ENCODE data around the gene COL6A1. TPM values are rescaled to one million over a fixed set of nuclear protein-coding genes. Genes with fewer than 3 reads are reported as not detected.

COL6A1 gene
- total RNA-seq, 4 donors from 2014 or later, result 94.9 to 265 (median 133) TPM

DNA sequence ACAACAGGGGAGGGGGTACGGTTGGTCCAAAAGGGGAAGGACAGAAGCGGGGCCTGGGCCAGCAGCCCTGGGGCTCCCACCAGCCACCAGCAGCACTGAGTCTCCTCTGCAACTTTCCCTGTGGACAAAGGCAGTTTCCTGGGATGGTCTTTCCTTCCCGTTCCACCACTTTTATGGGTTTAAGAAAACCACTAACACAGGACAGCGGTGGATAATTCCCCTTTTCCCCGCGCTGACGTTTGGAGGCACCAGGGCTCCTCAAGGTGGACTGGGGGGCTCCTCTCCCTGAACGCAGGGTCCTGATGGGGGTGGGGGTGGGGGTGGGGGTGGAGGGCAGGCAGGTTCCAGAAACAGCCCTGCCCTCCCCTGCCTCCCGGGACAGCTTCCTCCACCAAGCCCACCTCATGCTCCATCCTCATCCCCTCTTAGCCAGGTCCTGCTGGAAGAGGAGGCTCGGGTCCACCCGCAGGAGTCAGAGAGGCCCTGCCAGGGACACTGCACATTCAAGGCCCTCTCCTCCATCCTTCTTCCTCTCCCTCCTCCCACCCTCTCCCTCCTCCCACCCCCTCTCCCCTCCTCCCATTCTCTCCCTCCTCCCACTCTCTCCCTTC lies 4.8 kb upstream of the COL6A1 start:
- intact Hi-C loops (cut with DNase I; ENCODE audit: low total_unique reads), result loop anchor here (10.0 kb wide), 1 partner anchor 118 kb away; the partner anchor contains the start of gene COL6A2
- WGBS, 2 donors, result 74 to 78% methylated on average over 11 of the region's 11 CpGs
- H3K4me3 ChIP-seq (ENCODE audit: low read depth, poor library complexity, severe bottlenecking), result no peak overlapping the region
- TF ChIP-seq POLR2A (IDR thresholded peaks at IDR 0.05), result no peak
- TF ChIP-seq, protein P1, sequence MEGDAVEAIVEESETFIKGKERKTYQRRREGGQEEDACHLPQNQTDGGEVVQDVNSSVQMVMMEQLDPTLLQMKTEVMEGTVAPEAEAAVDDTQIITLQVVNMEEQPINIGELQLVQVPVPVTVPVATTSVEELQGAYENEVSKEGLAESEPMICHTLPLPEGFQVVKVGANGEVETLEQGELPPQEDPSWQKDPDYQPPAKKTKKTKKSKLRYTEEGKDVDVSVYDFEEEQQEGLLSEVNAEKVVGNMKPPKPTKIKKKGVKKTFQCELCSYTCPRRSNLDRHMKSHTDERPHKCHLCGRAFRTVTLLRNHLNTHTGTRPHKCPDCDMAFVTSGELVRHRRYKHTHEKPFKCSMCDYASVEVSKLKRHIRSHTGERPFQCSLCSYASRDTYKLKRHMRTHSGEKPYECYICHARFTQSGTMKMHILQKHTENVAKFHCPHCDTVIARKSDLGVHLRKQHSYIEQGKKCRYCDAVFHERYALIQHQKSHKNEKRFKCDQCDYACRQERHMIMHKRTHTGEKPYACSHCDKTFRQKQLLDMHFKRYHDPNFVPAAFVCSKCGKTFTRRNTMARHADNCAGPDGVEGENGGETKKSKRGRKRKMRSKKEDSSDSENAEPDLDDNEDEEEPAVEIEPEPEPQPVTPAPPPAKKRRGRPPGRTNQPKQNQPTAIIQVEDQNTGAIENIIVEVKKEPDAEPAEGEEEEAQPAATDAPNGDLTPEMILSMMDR (IDR thresholded peaks at IDR 0.05), result no peak
- DNase-seq (ENCODE audit: low spot score in 2 of 2), result peak in 1 of 2 donors; percentile 68

DNA sequence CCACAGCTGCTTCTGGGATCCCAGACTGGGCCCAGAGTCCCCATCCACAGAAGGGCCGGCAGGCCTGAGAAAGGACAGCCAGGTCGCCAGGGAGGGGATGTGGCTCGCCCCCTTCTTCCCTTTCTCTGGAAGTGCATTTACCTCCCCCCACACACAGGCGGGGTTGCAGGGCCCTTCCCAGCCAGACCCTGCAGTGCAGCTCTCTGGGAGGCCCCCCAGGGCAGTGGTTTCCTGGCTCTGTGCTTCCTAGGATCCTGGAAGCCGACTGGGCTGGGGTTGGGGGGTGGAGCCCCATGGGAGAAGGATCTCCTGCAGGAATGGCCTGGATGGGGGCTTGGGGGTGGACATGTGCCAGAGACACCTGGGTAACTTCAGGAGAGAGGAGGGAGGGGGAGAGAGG lies 4.2 kb upstream of the COL6A1 start:
- peak in 1 of 2 donors; percentile 88 for DNase-seq (ENCODE audit: low spot score in 2 of 2)
- intact Hi-C loops (cut with DNase I; ENCODE audit: low total_unique reads), result loop anchor here (10.0 kb wide), 1 partner anchor 117 kb away; the partner anchor contains the start of gene COL6A2
- WGBS, 2 donors, result 57 to 76% methylated on average over 5 of the region's 5 CpGs

DNA sequence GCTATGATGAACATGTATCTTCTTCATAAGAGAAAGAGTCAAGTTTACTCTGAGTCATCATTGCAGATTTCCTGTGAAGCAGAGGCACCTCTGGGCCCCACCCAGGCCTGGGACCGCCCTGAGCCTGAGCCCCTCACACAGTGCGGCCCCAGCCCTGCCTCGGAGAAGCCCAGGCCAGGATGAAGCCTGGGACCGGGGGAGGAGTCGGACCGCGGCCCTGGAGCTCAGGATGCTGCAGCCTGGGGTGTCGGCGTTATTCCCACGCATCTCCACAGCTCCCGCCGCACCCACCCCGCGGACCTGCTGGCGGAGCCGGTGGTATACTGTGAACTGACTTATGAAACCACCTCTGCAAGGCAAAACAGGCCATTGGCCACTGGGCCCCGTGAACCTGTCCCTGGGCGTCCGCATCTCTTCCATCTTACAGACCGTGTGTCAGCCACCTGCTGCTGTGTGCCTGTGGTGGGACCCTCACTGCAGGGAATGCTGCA lies 2.4 kb upstream of the COL6A1 start:
- WGBS, 2 donors, result 74 to 78% methylated on average over 20 of the region's 20 CpGs
- TF ChIP-seq, protein P1 (IDR thresholded peaks at IDR 0.05), result no peak
- no peak for TF ChIP-seq POLR2A (IDR thresholded peaks at IDR 0.05)
- H3K4me3 ChIP-seq (ENCODE audit: low read depth, poor library complexity, severe bottlenecking), result no peak overlapping the region
- intact Hi-C loops (cut with DNase I; ENCODE audit: low total_unique reads), result loop anchor here (10.0 kb wide), 1 partner anchor 116 kb away; the partner anchor contains the start of gene COL6A2
- peak in 1 of 2 donors; percentile 87 for DNase-seq (ENCODE audit: low spot score in 2 of 2)

More for the DNA sequence above, 4.2 kb upstream of the COL6A1 start:
- TF ChIP-seq POLR2A (IDR thresholded peaks at IDR 0.05), result no peak
- TF ChIP-seq, protein P1 (IDR thresholded peaks at IDR 0.05), result no peak
- H3K4me3 ChIP-seq (ENCODE audit: low read depth, poor library complexity, severe bottlenecking), result no peak overlapping the region

DNA sequence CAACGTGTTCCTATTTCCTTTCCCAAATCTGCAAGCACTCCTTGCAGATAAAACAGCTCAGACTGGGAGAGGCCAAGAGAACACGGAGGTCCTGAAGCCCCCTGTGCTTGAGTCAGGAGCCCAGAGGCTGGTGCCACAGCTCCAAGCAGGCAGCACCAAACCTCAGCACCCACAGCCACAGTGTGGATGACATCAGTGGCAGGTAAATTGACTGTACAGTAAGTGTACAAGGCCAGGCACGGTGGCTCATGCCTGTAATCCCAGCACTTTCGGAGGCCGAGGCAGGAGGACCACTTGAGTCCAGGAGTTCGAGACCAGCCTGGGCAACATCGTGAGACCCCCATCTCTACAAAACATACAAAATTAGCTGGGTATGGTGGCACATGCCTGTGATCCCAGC lies 1.9 kb upstream of the COL6A1 start:
- no peak for TF ChIP-seq POLR2A (IDR thresholded peaks at IDR 0.05)
- TF ChIP-seq, protein P1 (IDR thresholded peaks at IDR 0.05), result no peak
- intact Hi-C loops (cut with DNase I; ENCODE audit: low total_unique reads), result loop anchor here (10.0 kb wide), 1 partner anchor 115 kb away; the partner anchor contains the start of gene COL6A2
- DNase-seq (ENCODE audit: low spot score in 2 of 2), result peak in 1 of 2 donors; percentile 82
- no peak overlapping the region for H3K4me3 ChIP-seq (ENCODE audit: low read depth, poor library complexity, severe bottlenecking)
- 82 to 85% methylated on average over 3 to 7 of the region's 7 CpGs for WGBS, 2 donors

DNA sequence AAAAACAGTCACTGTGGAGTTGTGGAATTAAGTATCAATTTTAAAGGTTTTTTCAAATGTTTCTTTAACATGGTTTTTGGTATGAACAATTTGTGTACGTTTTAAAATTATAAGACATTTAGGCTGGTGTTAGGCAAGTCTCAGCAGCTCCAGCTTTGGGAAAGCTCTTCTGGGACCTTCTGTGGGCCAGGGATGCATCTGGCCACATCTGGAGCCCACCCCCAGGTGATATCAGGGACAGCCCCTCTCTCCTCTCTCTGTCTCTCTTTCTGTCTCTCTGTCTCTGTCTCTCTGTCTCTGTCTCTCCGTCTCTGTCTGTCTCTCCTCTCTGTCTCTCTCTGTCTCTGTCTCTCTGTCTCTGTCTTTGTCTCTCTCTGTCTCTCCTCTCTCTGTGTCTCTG lies 1.3 kb upstream of the COL6A1 start:
- peak in 1 of 2 donors; percentile 36 for DNase-seq (ENCODE audit: low spot score in 2 of 2)
- 61 to 64% methylated on average over 2 of the region's 2 CpGs for WGBS, 2 donors
- no peak overlapping the region for H3K4me3 ChIP-seq (ENCODE audit: low read depth, poor library complexity, severe bottlenecking)
- TF ChIP-seq, protein P1 (IDR thresholded peaks at IDR 0.05), result no peak
- no peak for TF ChIP-seq POLR2A (IDR thresholded peaks at IDR 0.05)
- intact Hi-C loops (cut with DNase I; ENCODE audit: low total_unique reads), result no loop called here
